GM21529 (cell line): ENCODE results near the gene COL9A2.

Source experiments
- ATAC-seq: cut with Tn5 transposase; IDR thresholded peaks from one replicate; pipeline ENCODE4 v1.9.1; 2021; ENCODE audit not compliant: unreplicated experiment

Gene COL9A2

GRCh38 chr1:40303790-40304189 lies 13.3 kb downstream of the COL9A2 start:
- no peak for ATAC-seq

GRCh38 chr1:40303051-40303771 lies 13.9 kb downstream of the COL9A2 start:
- ATAC-seq, result no peak

- ATAC-seq, result no peak
These were observed 14.6 kb downstream of the COL9A2 start for GRCh38 chr1:40302475-40302874.

GRCh38 chr1:40301541-40302299 lies 15.4 kb downstream of the COL9A2 start:
- ATAC-seq, result no peak

- no peak for ATAC-seq
These were observed 16.0 kb downstream of the COL9A2 start for GRCh38 chr1:40301066-40301465.

DNA sequence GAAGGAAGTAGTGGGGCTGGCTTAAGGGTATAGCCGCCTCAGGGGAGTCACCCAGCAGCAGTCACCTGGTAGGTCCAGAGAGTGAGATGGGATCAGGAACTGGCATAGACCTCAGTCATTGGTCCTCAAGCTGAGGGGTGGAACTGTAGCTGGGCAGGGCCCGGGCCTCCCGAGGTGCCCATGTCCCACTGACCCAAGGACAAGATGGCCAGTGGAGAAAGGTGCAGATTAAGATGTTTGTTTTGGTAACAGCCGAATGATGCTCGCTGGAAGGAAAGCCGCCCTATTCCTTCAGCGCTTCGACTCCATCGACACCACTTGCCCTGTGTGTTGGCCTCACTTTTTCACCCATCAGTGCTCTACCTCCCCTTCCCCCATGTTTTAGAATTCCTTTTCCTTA lies 16.4 kb downstream of the COL9A2 start:
- ATAC-seq, result no peak

- ATAC-seq, result no peak
These were observed 16.9 kb downstream of the COL9A2 start for GRCh38 chr1:40300249-40300567.

GRCh38 chr1:40299366-40300248 lies 17.5 kb downstream of the COL9A2 start:
- no peak for ATAC-seq

GRCh38 chr1:40291293-40291692 lies 25.8 kb downstream of the COL9A2 start:
- no peak for ATAC-seq

- ATAC-seq, result no peak
These were observed 35.2 kb downstream of the COL9A2 start for GRCh38 chr1:40281853-40282252.

GRCh38 chr1:40276122-40276521 lies 41.0 kb downstream of the COL9A2 start:
- ATAC-seq, result no peak

- no peak for ATAC-seq
These were observed 42.8 kb downstream of the COL9A2 start for GRCh38 chr1:40274331-40274730.

DNA sequence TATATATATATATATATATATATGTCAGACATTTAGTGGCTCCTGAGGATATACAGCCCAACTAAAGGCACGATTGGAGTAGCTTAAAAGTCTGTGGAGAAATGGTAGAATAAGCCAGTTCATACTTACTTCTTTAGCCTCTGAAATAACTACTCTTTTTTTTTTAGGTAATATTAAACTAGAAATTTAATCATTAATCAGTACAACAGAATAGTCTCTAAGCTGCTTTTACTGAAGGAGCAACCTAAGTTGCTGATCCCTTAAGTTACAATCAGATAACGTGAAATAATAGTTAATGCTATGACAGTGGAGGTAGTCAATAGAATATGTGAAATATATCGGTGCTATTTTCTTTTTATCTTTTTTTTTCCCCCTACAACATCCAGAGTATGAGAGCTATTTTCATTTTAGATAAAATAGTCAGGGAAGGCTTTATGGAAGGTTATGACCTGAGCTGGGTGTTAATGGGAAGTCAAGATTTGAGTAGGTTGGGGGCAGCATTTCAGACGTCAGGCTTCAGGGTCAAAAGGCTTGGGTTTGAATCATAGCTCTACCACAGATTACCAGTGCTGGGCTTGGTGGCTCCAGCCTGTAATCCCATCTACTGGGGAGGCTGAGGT lies 43.4 kb downstream of the COL9A2 start:
- no peak for ATAC-seq

GRCh38 chr1:40272653-40273213 lies 44.4 kb downstream of the COL9A2 start:
- ATAC-seq, result no peak

- no peak for ATAC-seq
These were observed 46.8 kb downstream of the COL9A2 start for GRCh38 chr1:40270152-40270834.

GRCh38 chr1:40268211-40268610 lies 48.9 kb downstream of the COL9A2 start:
- ATAC-seq, result no peak

- no peak for ATAC-seq
These were observed 49.3 kb downstream of the COL9A2 start for GRCh38 chr1:40267767-40268187.

DNA sequence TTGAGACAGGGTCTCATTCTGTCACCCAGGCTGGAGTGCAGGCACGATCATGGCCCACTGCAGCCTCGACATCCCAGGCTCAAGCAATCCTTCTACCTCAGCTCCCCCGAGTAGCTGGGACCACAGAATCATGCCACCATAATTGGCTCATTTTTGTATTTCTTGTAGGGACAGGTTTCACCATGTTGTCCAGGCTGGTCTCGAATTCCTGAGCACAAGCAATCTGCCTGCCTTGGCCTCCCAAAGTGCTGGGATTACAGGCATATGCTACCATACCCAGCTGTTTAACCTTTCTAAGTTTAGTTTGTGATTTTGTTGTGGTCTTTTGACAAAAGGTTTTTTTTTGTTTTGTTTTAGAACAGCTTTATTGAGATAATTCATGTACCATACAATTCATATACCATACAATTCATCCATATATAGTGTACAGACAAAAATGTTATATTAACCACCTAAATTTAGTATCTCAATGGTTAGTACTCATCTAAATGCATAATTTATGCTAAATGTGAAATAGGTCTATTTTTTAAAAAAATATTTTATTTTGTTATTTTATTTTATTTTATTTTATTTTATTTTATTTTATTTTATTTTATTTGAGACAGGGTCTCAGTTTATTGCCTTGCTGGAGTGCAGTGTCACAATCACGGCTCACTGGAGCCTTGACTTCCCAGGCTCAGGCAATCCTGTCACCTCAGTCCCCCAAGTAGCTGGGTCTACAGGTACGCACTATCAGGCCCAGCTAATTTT lies 50.1 kb downstream of the COL9A2 start:
- no peak for ATAC-seq

- no peak for ATAC-seq
These were observed 51.2 kb downstream of the COL9A2 start for GRCh38 chr1:40265919-40266318.

GRCh38 chr1:40265298-40265697 lies 51.8 kb downstream of the COL9A2 start:
- ATAC-seq, result no peak
